Measurements from ENCODE around the gene OSBPL1A.

GRCh38 chr18:24443870-24444269 lies 46.2 kb upstream of the OSBPL1A start:
- no peak for TF ChIP-seq FOXA1 (IDR thresholded peaks at IDR 0.05)
- TF ChIP-seq SUZ12 (IDR thresholded peaks at IDR 0.05), result no peak
- no peak for TF ChIP-seq NFRKB (IDR thresholded peaks at IDR 0.05)
- no peak for TF ChIP-seq FOXK2 (IDR thresholded peaks at IDR 0.05)
- no peak for TF ChIP-seq BHLHE40 (IDR thresholded peaks at IDR 0.05; ENCODE audit: borderline replicate concordance)
- no peak for TF ChIP-seq L3MBTL2 (conservative IDR thresholded peaks at IDR 0.05)
- TF ChIP-seq PKNOX1 (IDR thresholded peaks at IDR 0.05), result no peak
- no peak for TF ChIP-seq ZNF384 (IDR thresholded peaks at IDR 0.05)
- TF ChIP-seq ARNT (IDR thresholded peaks at IDR 0.05), result no peak
- TF ChIP-seq SP1 (IDR thresholded peaks at IDR 0.05), result no peak
- TF ChIP-seq ELF4 (IDR thresholded peaks at IDR 0.05), result no peak
- no peak for TF ChIP-seq FOXM1 (IDR thresholded peaks at IDR 0.05; ENCODE audit: borderline replicate concordance)
